Activated T-helper 1 cell treated with anti-CD3 and anti-CD28 coated beads, Interleukin-12 subunit alpha, Interleukin-12 subunit beta, Interleukin-2, Interleukin-4 antibody, amounts not matched to agents 30 ng/mL and 10 ng/mL and 1 ng/mL, durations not matched to agents 14 hours and 24 hours and 36 hours (primary cell): ENCODE data around the gene BCL2L1. TPM values are rescaled to one million over a fixed set of nuclear protein-coding genes. Genes with fewer than 3 reads are reported as not detected.

ENCODE experiments used
- DNase-seq: peaks from one replicate; pipeline ENCODE4 v3.0.0; 2021; ENCODE audit warnings: low spot score
- H3K27ac Mint-ChIP-seq: one replicate; pipeline ENCODE4 v1.8.0; 2021; ENCODE audit warnings: mild to moderate bottlenecking, mixed read lengths
- H3K27me3 Mint-ChIP-seq: one replicate; pipeline ENCODE4 v1.8.0; 2022; ENCODE audit warnings: mild to moderate bottlenecking, moderate library complexity, mixed read lengths; ENCODE audit not compliant: insufficient read depth
- H3K36me3 Mint-ChIP-seq: one replicate; pipeline ENCODE4 v1.8.0; 2021; ENCODE audit warnings: low read depth, mixed read lengths
- H3K4me1 Mint-ChIP-seq: one replicate; pipeline ENCODE4 v1.8.0; 2021; ENCODE audit warnings: low read depth, mixed read lengths
- H3K4me3 Mint-ChIP-seq: one replicate; pipeline ENCODE4 v1.8.0; 2021; ENCODE audit warnings: mild to moderate bottlenecking, moderate library complexity, mixed read lengths
- H3K9me3 Mint-ChIP-seq: one replicate; pipeline ENCODE4 v1.8.0; 2021; ENCODE audit warnings: mixed read lengths
- intact Hi-C: fragments of 100-400 bp; cut with micrococcal nuclease; formaldehyde crosslinking; loops from one replicate; pipeline ENCODE4 v1.15.1; 2024
- total RNA-seq: library from RNA; stranded (reverse); gene quantifications from 2 replicates; pipeline ENCODE4 v1.2.3, GENCODE V29; 2022

Gene BCL2L1
- total RNA-seq, 1 donor from 2014 or later: 420 TPM

- peaks cover 34% of the 10 kb centered on the region for H3K4me1 Mint-ChIP-seq
- intact Hi-C loops: loop anchor here (1.0 to 5.0 kb wide), 2 partner anchors 21 to 232 kb away; partner anchors contain the start of gene PDRG1
- peak overlapping the region; percentile 93 for H3K27ac Mint-ChIP-seq
These were observed 1.9 kb downstream of the BCL2L1 start for GRCh38 chr20:31720486-31721407.

GRCh38 chr20:31719644-31720485 lies 2.8 kb downstream of the BCL2L1 start:
- Mint-ChIP-seq H3K9me3 (no peaks in the 10 kb centered on the region), H3K4me3 (peak overlapping the region; percentile 97), H3K36me3 (peaks cover 71% of the 10 kb centered on the region), H3K27me3 (no peaks in the 10 kb centered on the region), H3K4me1 (peaks cover 41% of the 10 kb centered on the region), H3K27ac (peak overlapping the region; percentile 93)
- DNase-seq: no peak
- intact Hi-C loops: loop anchor here (5.0 kb wide), 3 partner anchors 232 to 637 kb away; partner anchors contain the start of genes ASXL1 and PDRG1

More at GRCh38 chr20:31720486-31721407, 1.9 kb downstream of the BCL2L1 start:
- H3K36me3 Mint-ChIP-seq: peaks cover 63% of the 10 kb centered on the region
- no peaks in the 10 kb centered on the region for H3K9me3 Mint-ChIP-seq
- no peaks in the 10 kb centered on the region for H3K27me3 Mint-ChIP-seq
- DNase-seq: no peak
- peak overlapping the region; percentile 97 for H3K4me3 Mint-ChIP-seq

GRCh38 chr20:31718952-31719643 lies 3.6 kb downstream of the BCL2L1 start:
- no peaks in the 10 kb centered on the region for H3K9me3 Mint-ChIP-seq
- peaks cover 44% of the 10 kb centered on the region for H3K4me1 Mint-ChIP-seq
- intact Hi-C loops: loop anchor here (5.0 kb wide), 2 partner anchors 483 to 638 kb away; partner anchors contain the start of gene ASXL1
- peak overlapping the region; percentile 97 for H3K4me3 Mint-ChIP-seq
- H3K27ac Mint-ChIP-seq: peak overlapping the region; percentile 93
- H3K36me3 Mint-ChIP-seq: peaks cover 79% of the 10 kb centered on the region
- no peak for DNase-seq
- no peaks in the 10 kb centered on the region for H3K27me3 Mint-ChIP-seq

- H3K4me1 Mint-ChIP-seq: peaks cover 54% of the 10 kb centered on the region
- DNase-seq: peak; percentile 36
These were observed 5.0 kb downstream of the BCL2L1 start for GRCh38 chr20:31717478-31718201.

GRCh38 chr20:31716818-31717477 lies 5.7 kb downstream of the BCL2L1 start:
- intact Hi-C loops: loop anchor here (1.0 to 5.0 kb wide), 4 partner anchors 18 to 640 kb away; partner anchors contain the start of gene ASXL1
- DNase-seq: no peak
- peak overlapping the region; percentile 97 for H3K4me3 Mint-ChIP-seq
- H3K9me3 Mint-ChIP-seq: no peaks in the 10 kb centered on the region
- no peaks in the 10 kb centered on the region for H3K27me3 Mint-ChIP-seq
- peaks cover 61% of the 10 kb centered on the region for H3K4me1 Mint-ChIP-seq
- H3K36me3 Mint-ChIP-seq: peaks cover 95% of the 10 kb centered on the region
- peak overlapping the region; percentile 94 for H3K27ac Mint-ChIP-seq

More at GRCh38 chr20:31717478-31718201, 5.0 kb downstream of the BCL2L1 start:
- peaks cover 93% of the 10 kb centered on the region for H3K36me3 Mint-ChIP-seq
- no peaks in the 10 kb centered on the region for H3K9me3 Mint-ChIP-seq
- peak overlapping the region; percentile 94 for H3K27ac Mint-ChIP-seq
- intact Hi-C loops: loop anchor here (1.0 to 5.0 kb wide), 4 partner anchors 19 to 640 kb away; partner anchors contain the start of gene ASXL1
- peak overlapping the region; percentile 97 for H3K4me3 Mint-ChIP-seq
- no peaks in the 10 kb centered on the region for H3K27me3 Mint-ChIP-seq

GRCh38 chr20:31716351-31716750 lies 6.3 kb downstream of the BCL2L1 start:
- H3K27ac Mint-ChIP-seq: peak overlapping the region; percentile 94
- H3K36me3 Mint-ChIP-seq: peaks cover 96% of the 10 kb centered on the region
- H3K4me1 Mint-ChIP-seq: peaks cover 67% of the 10 kb centered on the region
- intact Hi-C loops: loop anchor here (2.0 to 5.0 kb wide), 3 partner anchors 18 to 641 kb away; partner anchors contain the start of gene ASXL1
- DNase-seq: no peak
- no peaks in the 10 kb centered on the region for H3K9me3 Mint-ChIP-seq
- peak overlapping the region; percentile 97 for H3K4me3 Mint-ChIP-seq
- H3K27me3 Mint-ChIP-seq: no peaks in the 10 kb centered on the region

GRCh38 chr20:31715766-31716165 lies 6.9 kb downstream of the BCL2L1 start:
- H3K4me1 Mint-ChIP-seq: peaks cover 73% of the 10 kb centered on the region
- intact Hi-C loops: loop anchor here (2.0 to 5.0 kb wide), 3 partner anchors 17 to 642 kb away; partner anchors contain the start of gene ASXL1
- H3K36me3 Mint-ChIP-seq: peaks cover 96% of the 10 kb centered on the region
- H3K9me3 Mint-ChIP-seq: no peaks in the 10 kb centered on the region
- H3K27me3 Mint-ChIP-seq: no peaks in the 10 kb centered on the region
- peak overlapping the region; percentile 97 for H3K4me3 Mint-ChIP-seq
- DNase-seq: no peak
- H3K27ac Mint-ChIP-seq: peak overlapping the region; percentile 94

GRCh38 chr20:31713312-31714273 lies 9.1 kb downstream of the BCL2L1 start:
- Mint-ChIP-seq H3K27me3 (no peaks in the 10 kb centered on the region), H3K4me1 (peaks cover 84% of the 10 kb centered on the region), H3K9me3 (no peaks in the 10 kb centered on the region), H3K27ac (peak overlapping the region; percentile 82), H3K4me3 (peak overlapping the region; percentile 97), H3K36me3 (peaks cover 87% of the 10 kb centered on the region)
- DNase-seq: no peak
- intact Hi-C loops: no loop called here

- peak overlapping the region; percentile 80 for H3K4me3 Mint-ChIP-seq
- intact Hi-C loops: no loop called here
- no peaks in the 10 kb centered on the region for H3K9me3 Mint-ChIP-seq
- DNase-seq: no peak
- H3K4me1 Mint-ChIP-seq: peaks cover 89% of the 10 kb centered on the region
- no peaks in the 10 kb centered on the region for H3K27me3 Mint-ChIP-seq
- H3K27ac Mint-ChIP-seq: peak overlapping the region; percentile 82
- peaks cover 86% of the 10 kb centered on the region for H3K36me3 Mint-ChIP-seq
These were observed 9.9 kb downstream of the BCL2L1 start for GRCh38 chr20:31712564-31713311.

GRCh38 chr20:31712112-31712553 lies 10.5 kb downstream of the BCL2L1 start:
- intact Hi-C loops: no loop called here
- Mint-ChIP-seq H3K27ac (peak overlapping the region; percentile 62), H3K4me3 (peak overlapping the region; percentile 80), H3K36me3 (peaks cover 87% of the 10 kb centered on the region), H3K4me1 (peaks cover 89% of the 10 kb centered on the region), H3K27me3 (no peaks in the 10 kb centered on the region), H3K9me3 (no peaks in the 10 kb centered on the region)
- DNase-seq: no peak
